Effector CD4-positive, alpha-beta T cell (primary cell): ENCODE results near the gene ARID5A.

Experiments
- DNase-seq: peaks from one replicate; pipeline ENCODE4 v3.0.0-alpha.2; 2020

Gene ARID5A

DNA sequence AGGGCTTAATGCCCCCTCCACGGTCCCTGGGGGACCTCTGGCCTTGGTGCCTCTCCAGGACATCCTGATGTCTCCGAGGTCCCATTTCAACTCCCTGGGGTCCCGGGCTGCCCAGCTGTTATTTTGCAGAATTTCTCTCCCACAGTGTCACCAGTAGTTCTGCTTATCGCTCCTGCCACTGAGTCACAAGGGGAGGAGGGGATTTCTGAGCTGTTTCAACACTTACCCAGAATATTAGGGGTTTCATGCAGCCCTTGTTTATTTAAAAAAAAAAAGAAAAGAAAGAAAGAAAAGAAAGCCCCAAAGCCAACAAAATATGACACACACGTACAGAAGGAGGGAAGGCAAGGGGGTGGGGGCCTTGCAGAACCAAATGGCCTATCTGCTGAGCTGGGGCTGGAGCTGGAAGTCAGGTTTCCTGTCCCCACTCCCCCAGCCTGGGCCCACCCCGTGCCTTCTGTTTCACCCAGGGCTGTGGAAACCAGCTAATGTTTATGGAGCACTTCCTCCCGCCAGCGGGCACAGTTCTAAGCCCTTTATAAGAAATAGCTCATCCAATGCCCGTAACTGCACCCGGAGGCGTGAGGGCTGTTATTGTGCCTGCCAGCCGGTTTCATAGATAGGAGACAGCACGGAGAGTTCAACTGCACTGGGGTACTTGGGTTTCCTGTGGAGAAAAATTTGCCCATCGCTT lies 8.4 kb upstream of the ARID5A start:
- DNase-seq, result peak; percentile 46

- no peak for DNase-seq
Measured at GRCh38 chr2:96528700-96529375, 7.7 kb upstream of the ARID5A start.

GRCh38 chr2:96529376-96530143 lies 7.0 kb upstream of the ARID5A start:
- no peak for DNase-seq

- no peak for DNase-seq
Measured at GRCh38 chr2:96530144-96530430, 6.5 kb upstream of the ARID5A start.

DNA sequence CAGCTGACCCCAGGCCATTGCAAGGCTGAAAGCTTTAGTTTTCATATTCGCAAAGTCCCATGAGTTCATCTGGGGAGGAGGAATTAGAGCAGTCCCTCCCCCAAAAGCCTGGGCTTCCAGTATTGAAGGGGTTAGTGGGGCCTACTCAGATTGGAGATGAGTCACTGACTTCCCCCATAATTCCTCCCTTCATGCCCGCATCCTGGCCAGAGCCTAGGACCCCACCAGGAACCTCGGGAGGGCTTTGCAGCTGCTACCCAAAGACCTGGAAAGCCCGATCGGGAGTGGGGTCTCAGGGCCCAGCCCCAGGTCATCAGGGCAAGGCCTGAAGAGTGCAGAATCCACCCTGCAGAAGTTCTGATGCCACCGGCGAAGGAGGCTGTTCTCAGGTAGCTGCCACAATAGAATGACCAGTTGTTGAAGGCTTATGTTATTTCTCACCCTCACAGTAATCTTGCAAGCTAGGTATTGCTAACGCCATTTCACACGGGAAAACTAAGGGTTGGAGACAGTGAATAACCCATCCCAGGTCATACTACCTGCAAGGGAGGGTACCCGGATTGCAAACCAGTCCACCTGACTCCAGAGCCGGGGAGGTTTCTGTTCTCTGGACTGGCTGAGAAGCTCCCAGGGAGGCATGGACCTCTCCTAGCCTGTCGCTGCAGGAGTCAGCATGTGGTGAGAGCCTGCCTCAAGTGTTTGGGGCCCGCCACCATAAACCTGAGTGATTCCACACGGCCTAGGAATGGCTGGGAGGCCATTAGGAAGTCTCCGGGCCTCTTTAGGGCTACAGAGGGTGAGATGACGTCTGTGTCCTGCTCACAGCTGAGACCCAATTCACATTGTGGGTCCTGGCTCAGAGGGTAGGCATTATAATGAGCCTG lies 5.8 kb upstream of the ARID5A start:
- DNase-seq, result no peak

DNA sequence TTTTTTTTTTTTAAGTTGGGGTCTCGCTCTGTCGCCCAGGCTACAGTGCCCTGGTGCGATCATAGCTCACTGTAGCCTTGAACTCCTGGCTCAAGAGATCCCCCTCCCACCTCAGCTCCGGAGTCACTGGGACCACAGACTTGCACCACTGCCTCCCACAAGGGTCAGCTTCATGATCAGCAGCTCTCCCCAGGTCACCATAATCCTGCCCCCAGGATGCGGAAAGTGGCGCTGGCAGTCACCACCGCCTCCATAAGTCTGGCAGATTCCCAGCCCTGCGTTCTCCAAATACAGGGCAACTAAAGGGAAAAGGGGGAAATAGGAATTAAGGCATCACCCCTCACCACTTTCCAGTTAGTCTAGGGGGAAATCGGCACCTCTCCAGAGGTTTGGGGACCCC lies 5.2 kb upstream of the ARID5A start:
- no peak for DNase-seq

GRCh38 chr2:96531872-96532505 lies 4.6 kb upstream of the ARID5A start:
- DNase-seq, result peak; percentile 87

- no peak for DNase-seq
Measured at GRCh38 chr2:96532641-96533291, 3.8 kb upstream of the ARID5A start.

- DNase-seq, result no peak
Measured at GRCh38 chr2:96533292-96534073, 3.1 kb upstream of the ARID5A start.

DNA sequence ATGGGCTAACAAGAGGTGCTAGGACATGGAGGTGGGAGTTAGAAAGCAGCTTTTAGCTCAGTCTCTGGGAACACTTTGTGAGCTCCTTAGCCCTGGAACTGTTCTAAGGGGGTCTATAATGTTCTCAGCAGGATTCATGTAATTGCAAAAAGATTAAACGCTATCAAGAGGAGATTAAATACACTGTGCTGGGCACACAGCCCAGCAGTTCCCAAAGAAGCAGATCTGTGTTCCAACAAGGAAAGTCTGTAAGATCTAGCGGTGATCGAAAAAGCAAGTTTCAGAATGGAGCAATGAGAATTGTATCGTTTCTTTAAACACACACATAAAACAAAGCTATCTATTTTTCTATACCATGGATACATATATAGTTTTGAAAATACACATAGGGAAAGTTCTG lies 2.4 kb upstream of the ARID5A start:
- no peak for DNase-seq

GRCh38 chr2:96534701-96535181 lies 1.8 kb upstream of the ARID5A start:
- no peak for DNase-seq

DNA sequence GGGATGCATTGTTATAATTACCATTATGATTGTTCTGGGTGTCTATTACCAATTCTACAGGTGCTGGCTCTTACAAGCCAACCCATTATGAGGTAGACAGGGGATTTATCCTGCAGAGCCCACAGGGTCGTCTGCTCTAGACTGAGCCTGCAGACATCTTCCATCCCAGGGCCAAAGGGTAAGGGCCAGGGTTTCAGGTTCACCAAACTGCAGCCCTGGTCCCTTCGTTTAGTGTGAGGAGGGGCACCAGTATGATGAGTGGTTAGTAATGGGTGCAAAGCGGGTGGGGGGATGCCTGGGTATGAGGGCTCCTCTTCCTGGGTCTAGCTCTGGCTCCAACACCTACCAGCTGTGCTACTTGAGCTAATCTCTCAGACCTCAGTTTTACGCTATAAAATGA lies 1.2 kb upstream of the ARID5A start:
- no peak for DNase-seq

GRCh38 chr2:96537066-96537733 lies 648 bp downstream of the ARID5A start:
- peak; percentile 89 for DNase-seq

- DNase-seq, result peak; percentile 62
Measured at GRCh38 chr2:96537734-96538486, 1.4 kb downstream of the ARID5A start.

- peak; percentile 91 for DNase-seq
Measured at GRCh38 chr2:96538487-96539214, 2.1 kb downstream of the ARID5A start.

- DNase-seq, result no peak
Measured at GRCh38 chr2:96539215-96539920, 2.8 kb downstream of the ARID5A start.

GRCh38 chr2:96540136-96540535 lies 3.6 kb downstream of the ARID5A start:
- DNase-seq, result no peak
